Measurements from ENCODE around the gene MASP2. TPM values are rescaled to one million over a fixed set of nuclear protein-coding genes. Genes with fewer than 3 reads are reported as not detected.

Gene MASP2
- total RNA-seq, 2 experiments from 2014 or later: not detected

DNA sequence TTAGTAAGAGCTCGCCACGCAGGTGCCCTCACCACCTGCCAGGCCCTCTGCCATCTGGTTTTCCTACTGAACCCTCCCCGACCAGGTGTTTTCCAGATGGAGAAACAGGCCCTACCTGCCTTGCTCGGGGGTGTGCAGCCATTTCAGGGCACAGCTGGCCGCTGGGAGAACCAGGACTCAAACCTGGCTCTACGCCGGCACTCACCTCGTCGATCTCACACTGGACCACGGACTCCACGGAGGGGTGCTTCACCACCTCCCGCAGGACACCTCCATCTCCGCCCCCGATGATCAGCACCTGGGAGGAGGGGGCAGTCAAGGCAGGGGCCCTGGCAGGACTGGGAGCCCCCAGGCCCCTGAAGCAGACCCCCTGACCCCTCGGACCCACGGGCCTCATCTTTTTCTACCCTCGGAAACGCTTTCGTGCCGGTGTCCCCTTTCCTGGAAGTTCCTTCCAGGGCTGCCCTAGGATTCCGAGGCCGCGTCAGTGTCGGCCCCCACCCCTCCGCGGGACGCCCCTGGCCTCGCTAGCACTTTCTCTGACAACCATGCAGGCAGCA lies 11.6 kb upstream of the MASP2 start:
- H3K4me1 Mint-ChIP-seq (ENCODE audit: low read depth): peaks cover 40% of the 10 kb centered on the region
- no peaks in the 10 kb centered on the region for H3K27me3 Mint-ChIP-seq
- H3K9me3 Mint-ChIP-seq: no peaks in the 10 kb centered on the region
- TF ChIP-seq, protein P1, sequence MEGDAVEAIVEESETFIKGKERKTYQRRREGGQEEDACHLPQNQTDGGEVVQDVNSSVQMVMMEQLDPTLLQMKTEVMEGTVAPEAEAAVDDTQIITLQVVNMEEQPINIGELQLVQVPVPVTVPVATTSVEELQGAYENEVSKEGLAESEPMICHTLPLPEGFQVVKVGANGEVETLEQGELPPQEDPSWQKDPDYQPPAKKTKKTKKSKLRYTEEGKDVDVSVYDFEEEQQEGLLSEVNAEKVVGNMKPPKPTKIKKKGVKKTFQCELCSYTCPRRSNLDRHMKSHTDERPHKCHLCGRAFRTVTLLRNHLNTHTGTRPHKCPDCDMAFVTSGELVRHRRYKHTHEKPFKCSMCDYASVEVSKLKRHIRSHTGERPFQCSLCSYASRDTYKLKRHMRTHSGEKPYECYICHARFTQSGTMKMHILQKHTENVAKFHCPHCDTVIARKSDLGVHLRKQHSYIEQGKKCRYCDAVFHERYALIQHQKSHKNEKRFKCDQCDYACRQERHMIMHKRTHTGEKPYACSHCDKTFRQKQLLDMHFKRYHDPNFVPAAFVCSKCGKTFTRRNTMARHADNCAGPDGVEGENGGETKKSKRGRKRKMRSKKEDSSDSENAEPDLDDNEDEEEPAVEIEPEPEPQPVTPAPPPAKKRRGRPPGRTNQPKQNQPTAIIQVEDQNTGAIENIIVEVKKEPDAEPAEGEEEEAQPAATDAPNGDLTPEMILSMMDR (IDR thresholded peaks at IDR 0.05): no peak
- H3K27ac Mint-ChIP-seq: peak overlapping the region; percentile 88
- ATAC-seq (no peak), DNase-seq (no peak)
- intact Hi-C loops (cut with micrococcal nuclease): no loop called here
- POLR2A ChIA-PET: interaction anchor here (1.1 to 3.3 kb wide), 5 partner anchors 8 to 21 kb away, joined by 3 to 13 read pairs (median 6); no protein-coding TSS in a partner anchor
- peaks cover 51% of the 10 kb centered on the region for H3K36me3 Mint-ChIP-seq (ENCODE audit: low read depth)
- peak overlapping the region; percentile 96 for H3K4me3 Mint-ChIP-seq
- CTCF ChIA-PET: interaction anchor here (0.9 to 3.3 kb wide), 3 partner anchors 21 to 592 kb away, joined by 3 to 37 read pairs (median 5); partner anchors contain the start of gene EXOSC10

DNA sequence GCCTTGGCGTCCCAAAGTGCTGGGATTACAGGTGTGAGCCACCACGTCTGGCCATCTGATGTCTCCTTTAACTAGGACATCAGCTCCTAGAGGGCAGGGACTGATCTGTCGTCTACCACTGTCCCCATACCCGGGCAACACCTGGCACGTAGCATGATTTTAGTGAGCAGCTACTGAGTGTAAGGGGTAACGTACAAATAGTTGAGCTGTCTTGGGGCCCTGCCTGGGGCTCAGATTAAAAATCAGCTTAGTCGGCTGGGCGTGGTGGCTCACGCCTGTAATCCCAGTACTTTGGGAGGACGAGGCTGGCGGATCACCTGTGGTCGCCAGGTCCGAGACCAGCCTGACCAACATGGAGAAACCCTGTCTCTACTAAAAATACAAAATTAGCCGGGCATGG lies 11.0 kb upstream of the MASP2 start:
- H3K36me3 Mint-ChIP-seq (ENCODE audit: low read depth): peaks cover 46% of the 10 kb centered on the region
- ATAC-seq (no peak), DNase-seq (no peak)
- H3K4me3 Mint-ChIP-seq: peak overlapping the region; percentile 96
- no peaks in the 10 kb centered on the region for H3K9me3 Mint-ChIP-seq
- H3K27ac Mint-ChIP-seq: no peak overlapping the region
- TF ChIP-seq, protein P1 (IDR thresholded peaks at IDR 0.05): no peak
- intact Hi-C loops (cut with micrococcal nuclease): no loop called here
- H3K4me1 Mint-ChIP-seq (ENCODE audit: low read depth): peaks cover 36% of the 10 kb centered on the region
- POLR2A ChIA-PET: interaction anchor here (1.1 to 3.3 kb wide), 5 partner anchors 9 to 21 kb away, joined by 3 to 13 read pairs (median 6); no protein-coding TSS in a partner anchor
- no peaks in the 10 kb centered on the region for H3K27me3 Mint-ChIP-seq
- CTCF ChIA-PET: interaction anchor here (0.9 to 3.3 kb wide), 3 partner anchors 21 to 592 kb away, joined by 3 to 37 read pairs (median 5); partner anchors contain the start of gene EXOSC10

DNA sequence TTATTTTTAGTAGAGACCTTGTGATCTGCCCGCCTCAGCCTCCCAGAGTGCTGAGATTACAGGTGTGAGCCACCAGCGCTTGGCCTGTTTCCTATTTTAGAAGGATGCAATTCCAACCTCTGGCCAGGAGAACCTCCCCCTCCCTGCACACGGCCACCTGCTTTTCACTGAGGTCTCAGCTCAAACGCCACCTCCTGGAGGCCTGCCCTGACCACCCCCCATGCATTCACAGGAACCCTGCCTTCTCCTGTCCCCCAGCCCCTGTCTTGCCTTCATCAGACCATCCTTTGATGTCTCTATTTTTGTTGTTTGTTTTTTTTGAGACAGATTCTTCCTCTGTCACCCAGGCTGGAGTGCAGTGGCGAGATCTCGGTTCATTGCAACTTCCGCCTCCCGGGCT lies 10.4 kb upstream of the MASP2 start:
- TF ChIP-seq, protein P1 (IDR thresholded peaks at IDR 0.05): no peak

DNA sequence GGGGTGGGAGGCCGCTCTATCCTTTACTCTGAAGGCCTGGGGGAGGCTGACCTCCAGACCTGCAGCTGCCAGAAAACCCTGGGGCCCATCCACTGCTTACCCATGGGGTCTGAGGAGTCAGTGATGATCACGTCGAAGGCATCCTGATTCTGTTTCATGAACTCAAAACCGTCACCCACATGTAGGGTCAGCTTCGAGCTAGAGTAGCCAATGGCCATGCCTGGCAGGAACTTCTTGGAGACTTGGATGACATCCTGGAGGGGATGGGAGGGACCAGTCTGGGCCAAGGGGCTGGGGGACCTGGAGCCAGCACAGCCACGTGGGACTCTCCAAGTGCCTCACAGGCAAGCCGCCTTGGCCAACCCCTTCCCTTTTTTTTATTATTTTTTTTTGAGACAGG lies 9.5 kb upstream of the MASP2 start:
- Mint-ChIP-seq H3K27me3 (no peaks in the 10 kb centered on the region), H3K9me3 (no peaks in the 10 kb centered on the region), H3K27ac (no peak overlapping the region), H3K36me3 (ENCODE audit: low read depth) (peaks cover 35% of the 10 kb centered on the region), H3K4me1 (ENCODE audit: low read depth) (peaks cover 23% of the 10 kb centered on the region), H3K4me3 (no peak overlapping the region)
- ATAC-seq (no peak), DNase-seq (no peak)
- ChIA-PET POLR2A (interaction anchor here (0.7 to 3.3 kb wide), 4 partner anchors 10 to 246 kb away, joined by 3 to 13 read pairs (median 6); no protein-coding TSS in a partner anchor), CTCF (interaction anchor here (3.3 kb wide), 1 partner anchor 19 kb away, joined by 37 read pairs; no protein-coding TSS in a partner anchor)
- TF ChIP-seq, protein P1 (IDR thresholded peaks at IDR 0.05): no peak
- intact Hi-C loops (cut with micrococcal nuclease): no loop called here

More for the DNA sequence above, 10.4 kb upstream of the MASP2 start:
- peak overlapping the region; percentile 70 for H3K27ac Mint-ChIP-seq
- intact Hi-C loops (cut with micrococcal nuclease): no loop called here
- no peaks in the 10 kb centered on the region for H3K9me3 Mint-ChIP-seq
- POLR2A ChIA-PET: interaction anchor here (1.1 to 3.3 kb wide), 6 partner anchors 9 to 20 kb away, joined by 3 to 13 read pairs (median 6); no protein-coding TSS in a partner anchor
- ATAC-seq: no peak
- CTCF ChIA-PET: interaction anchor here (0.9 to 3.3 kb wide), 3 partner anchors 20 to 593 kb away, joined by 3 to 37 read pairs (median 5); partner anchors contain the start of gene EXOSC10
- no peaks in the 10 kb centered on the region for H3K27me3 Mint-ChIP-seq
- H3K36me3 Mint-ChIP-seq (ENCODE audit: low read depth): peaks cover 42% of the 10 kb centered on the region
- DNase-seq: no peak
- peak overlapping the region; percentile 96 for H3K4me3 Mint-ChIP-seq
- peaks cover 33% of the 10 kb centered on the region for H3K4me1 Mint-ChIP-seq (ENCODE audit: low read depth)

DNA sequence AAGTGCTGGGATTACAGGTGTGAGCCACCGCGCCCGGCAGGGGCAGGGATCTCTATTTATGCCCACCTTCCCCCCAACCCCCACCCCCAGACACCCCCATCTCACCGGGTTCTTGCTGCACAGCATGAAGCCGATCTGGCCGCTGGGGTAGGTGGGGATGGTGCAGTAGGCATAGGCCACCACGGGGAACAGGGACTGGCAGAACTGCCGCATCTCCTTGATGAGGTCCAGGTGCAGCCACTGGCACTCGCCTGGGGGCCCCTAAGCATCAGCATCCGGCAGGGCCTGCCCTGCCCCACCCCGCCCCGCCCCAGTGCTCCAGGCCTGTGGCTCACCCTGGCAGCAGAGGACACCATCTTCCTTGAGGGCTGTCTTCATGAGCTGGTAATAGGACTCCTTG lies 8.6 kb upstream of the MASP2 start:
- CTCF ChIA-PET: interaction anchor here (3.3 kb wide), 1 partner anchor 18 kb away, joined by 37 read pairs; no protein-coding TSS in a partner anchor
- intact Hi-C loops (cut with micrococcal nuclease): no loop called here
- H3K4me3 Mint-ChIP-seq: no peak overlapping the region

More for the DNA sequence above, 8.6 kb upstream of the MASP2 start:
- Mint-ChIP-seq H3K4me1 (ENCODE audit: low read depth) (peaks cover 18% of the 10 kb centered on the region), H3K9me3 (no peaks in the 10 kb centered on the region), H3K27me3 (no peaks in the 10 kb centered on the region), H3K27ac (no peak overlapping the region), H3K36me3 (ENCODE audit: low read depth) (peaks cover 33% of the 10 kb centered on the region)
- POLR2A ChIA-PET: interaction anchor here (2.2 to 3.3 kb wide), 2 partner anchors 11 to 18 kb away, joined by 6 to 13 read pairs; no protein-coding TSS in a partner anchor
- DNase-seq (no peak), ATAC-seq (no peak)
- TF ChIP-seq, protein P1 (IDR thresholded peaks at IDR 0.05): no peak
